Pancreas (tissue), 10 donors: ENCODE data around the gene IGLON5. TPM values are rescaled to one million over a fixed set of nuclear protein-coding genes. Genes with fewer than 3 reads are reported as not detected.

Source experiments
- ATAC-seq, 4 donors: fragments of 200-7000 bp; cut with Tn5 transposase; one replicate each; pipeline versions ENCODE4 v1.8.0 to v1.9.1; 2020; ENCODE audit warnings: mild to moderate bottlenecking in 4 of 4, moderate library complexity in 4 of 4
- DNase-seq, 6 donors: peaks; one replicate each; pipeline ENCODE4 v3.0.0-alpha.2; 2020
- FAIRE-seq: peaks from 2 replicates; lab custom pipeline; 2012; peaks lifted over from hg19 to GRCh38; lab: Jason Lieb, UNC
- H3K27ac ChIP-seq, 4 donors: fragments of 200-600 bp; sonication (generic); 1 replicate in 3 of 4; 2 replicates in 1 of 4; pipeline versions ENCODE4 v1.5.0 to v1.8.0; 2020
- H3K27me3 ChIP-seq, 4 donors: fragments of 200-600 bp; one replicate each; pipeline ENCODE4 v1.8.0; 2021
- H3K36me3 ChIP-seq, 3 donors: fragments of 200-600 bp; sonication (generic) in 1 of 3; one replicate each; pipeline versions ENCODE4 v1.5.0 to v1.8.0; 2020 to 2021
- H3K4me1 ChIP-seq, 3 donors: fragments of 200-600 bp; one replicate each; pipeline ENCODE4 v1.8.0; 2021
- H3K4me3 ChIP-seq, 4 donors: fragments of 200-600 bp; sonication (generic) in 2 of 4; one replicate each; pipeline versions ENCODE4 v1.5.0 to v1.8.0; 2020 to 2021
- H3K9me3 ChIP-seq, 4 donors: fragments of 200-600 bp; one replicate each; pipeline ENCODE4 v1.8.0; 2021
- CTCF ChIP-seq, 4 donors: fragments of 200-600 bp; sonication (generic) in 3 of 4; IDR thresholded peaks; one replicate each; pipeline versions ENCODE4 v1.5.0 to v1.8.0; 2021; ENCODE audit warnings: antibody characterized with exemption in 4 of 4
- WGBS, 2 donors: extraction: QIAGEN DNeasy Blood & Tissue Kit; methylation state at CpG; one replicate each; pipeline ENCODE4 v1.1.7; 2013; 5-methylcytosine and 5-hydroxymethylcytosine counted together
- intact Hi-C, 3 donors: fragments of 100-400 bp; cut with DNase I; formaldehyde crosslinking; loops; one replicate each; pipeline versions ENCODE4 v1.11.1 to v1.14.2; 2022
- polyA plus RNA-seq, 2 donors: library from polyadenylated mRNA; stranded (reverse); fragments of 200-250 nt; gene quantifications; one replicate each; pipeline ENCODE4 v1.2.3, GENCODE V29; 2013
- total RNA-seq, 6 donors: library from RNA; stranded (reverse); fragmentation: NEBNext Ultra II Directional in 4 of 6; extraction: Animal tissue kit (Norgen Biotek cat#: 25700) in 4 of 6; gene quantifications; one replicate each; pipeline versions ENCODE4 v1.2.1 to v1.2.4, GENCODE V29; 2021 to 2023
- donor health status: healthy with polysubstance abuse.
- donor health status: DM: no; HTN: no; CAD: no; lungs with moderate emphysema.
- donor health status: DM: no; HTN: no; CAD: no.
- donor health status: control.
- donor health status: control.
- donor health status: Bipolar disorder and iron deficiency.
- donor health status: DM: yes; HTN: yes; CAD: no.
- donor health status: DM: no; HTN: no; CAD: no.
- donor health status: DM: no; HTN: no; CAD: no.
- donor health status: DM: yes; HTN: yes; CAD: no.

Gene IGLON5
- total RNA-seq (under 1 TPM in 2 of 6 donors, not detected in 4; 0.06 to 0.09 TPM), polyA plus RNA-seq (under 1 TPM; 0.07 to 0.08 TPM)

- FAIRE-seq (no peak), DNase-seq (no peak), ATAC-seq (no peak)
- no peak within 1 kb of the TSS for H3K27ac ChIP-seq
- 3 to 5% methylated on average over 34 to 58 of the region's 76 CpGs for WGBS, 2 donors
- H3K4me3 ChIP-seq, result no peak within 1 kb of the TSS
- peaks cover 0 to 4% (median 0%) of the 10 kb centered on the region in 4 donors for H3K27me3 ChIP-seq
- no peaks in the 10 kb centered on the region for H3K4me1 ChIP-seq
- H3K36me3 ChIP-seq, result no peaks in the 10 kb centered on the region
- TF ChIP-seq CTCF (IDR thresholded peaks at IDR 0.05), result no peak
- no peaks in the 10 kb centered on the region for H3K9me3 ChIP-seq
- intact Hi-C loops, result no loop called here
These were observed at the start of gene IGLON5 for GRCh38 chr19:51311351-51312257. IGLON5 (plus strand) TSS chr19:51311644; CDS start chr19:51311848, 204 bp downstream.

- no peaks in the 10 kb centered on the region for H3K9me3 ChIP-seq
- no peak for ATAC-seq
- H3K4me1 ChIP-seq, result no peaks in the 10 kb centered on the region
- H3K27ac ChIP-seq, result no peak overlapping the region
- H3K36me3 ChIP-seq, result no peaks in the 10 kb centered on the region
- intact Hi-C loops, result no loop called here
- no peak for TF ChIP-seq CTCF (IDR thresholded peaks at IDR 0.05)
- WGBS, 2 donors, result 59 to 67% methylated on average over 4 of the region's 4 CpGs
- DNase-seq, result no peak
- H3K4me3 ChIP-seq, result no peak overlapping the region
- peaks cover 0 to 16% (median 2%) of the 10 kb centered on the region in 4 donors for H3K27me3 ChIP-seq
- no peak for FAIRE-seq
These were observed 47.6 kb upstream of the IGLON5 start for GRCh38 chr19:51263808-51264207.

GRCh38 chr19:51271067-51271466 is 40.4 kb upstream of the IGLON5 start:
- ATAC-seq (peak in 1 of 4 donors; percentile 30), DNase-seq (no peak)

GRCh38 chr19:51272183-51272810 is 39.1 kb upstream of the IGLON5 start:
- WGBS, 2 donors, result 44 to 60% methylated on average over 6 of the region's 6 CpGs
- ATAC-seq (no peak), DNase-seq (no peak), FAIRE-seq (no peak)
- no peak overlapping the region for H3K4me3 ChIP-seq
- no peaks in the 10 kb centered on the region for H3K4me1 ChIP-seq
- H3K27ac ChIP-seq, result no peak overlapping the region
- intact Hi-C loops, result no loop called here
- no peaks in the 10 kb centered on the region for H3K9me3 ChIP-seq
- TF ChIP-seq CTCF (IDR thresholded peaks at IDR 0.05), result no peak
- no peaks in the 10 kb centered on the region for H3K36me3 ChIP-seq
- no peaks in the 10 kb centered on the region for H3K27me3 ChIP-seq

More at GRCh38 chr19:51271067-51271466, 40.4 kb upstream of the IGLON5 start:
- H3K27ac ChIP-seq, result no peak overlapping the region
- no peaks in the 10 kb centered on the region for H3K4me1 ChIP-seq
- TF ChIP-seq CTCF (IDR thresholded peaks at IDR 0.05), result no peak
- intact Hi-C loops, result no loop called here
- H3K36me3 ChIP-seq, result no peaks in the 10 kb centered on the region
- H3K9me3 ChIP-seq, result no peaks in the 10 kb centered on the region
- H3K4me3 ChIP-seq, result no peak overlapping the region
- no peaks in the 10 kb centered on the region for H3K27me3 ChIP-seq
- no peak for FAIRE-seq
- 37 to 45% methylated on average over 26 of the region's 26 CpGs for WGBS, 2 donors
